Measurements from ENCODE around the gene NOX4. TPM values are rescaled to one million over a fixed set of nuclear protein-coding genes. Genes with fewer than 3 reads are reported as not detected.

Gene NOX4
- total and polyA plus RNA-seq, 9 of the 15 experiments (the other 6 are each of a cell fraction or from before 2014, with no cell fraction given): not detected

- TF ChIP-seq HINFP (tag; conservative IDR thresholded peaks at IDR 0.05; ENCODE audit: low read depth): no peak
Observed at GRCh38 chr11:89502301-89502700, 11.1 kb upstream of the NOX4 start (continued).

- no peak for TF ChIP-seq SRSF1 (IDR thresholded peaks at IDR 0.05; ENCODE audit: low read depth, low read length)
- TF ChIP-seq ZNF589 (CRISPR knock-in tag; IDR thresholded peaks at IDR 0.05; ENCODE audit: low read depth): no peak
- no peak for TF ChIP-seq SP1 (CRISPR knock-in tag; IDR thresholded peaks at IDR 0.05)
- TF ChIP-seq EZH2 (IDR thresholded peaks at IDR 0.05; ENCODE audit: borderline replicate concordance, low read depth, low read length): no peak
- no peak for TF ChIP-seq ARNT (IDR thresholded peaks at IDR 0.05)
- TF ChIP-seq ZNF197 (CRISPR knock-in tag; IDR thresholded peaks at IDR 0.05; ENCODE audit: low read depth): no peak
- TF ChIP-seq TRIM25 (IDR thresholded peaks at IDR 0.05; ENCODE audit: borderline replicate concordance): no peak
- Histone ChIP-seq H3K9ac (ENCODE audit: insufficient read depth in 1 of 2, low read depth in 2 of 2, low read length in 2 of 2) (no peak overlapping the region), H3K9me1 (ENCODE audit: control insufficient read depth, insufficient read depth, low read length) (no peaks in the 10 kb centered on the region), H3K36me3 (ENCODE audit: control insufficient read depth, insufficient read depth, low read length) (no peaks in the 10 kb centered on the region), H3K4me3 (no peak overlapping the region), H3K27me3 (ENCODE audit: control insufficient read depth in 2 of 2, insufficient read depth in 2 of 2, low read length in 2 of 2) (no peaks in the 10 kb centered on the region), H2AFZ (ENCODE audit: low read depth, low read length) (no peak overlapping the region), H4K20me1 (replicated peaks; ENCODE audit: control insufficient read depth, insufficient read depth, low read length) (no peaks in the 10 kb centered on the region), H3K4me1 (replicated peaks in 1 of 2; ENCODE audit: control insufficient read depth in 2 of 2, insufficient read depth in 2 of 2, low read length in 2 of 2) (no peaks in the 10 kb centered on the region), H3K9me3 (replicated peaks; ENCODE audit: control insufficient read depth, insufficient read depth, low read depth, low read length) (no peaks in the 10 kb centered on the region; the same call in 1 of the 2 replicates), H3K79me2 (ENCODE audit: control insufficient read depth, insufficient read depth, low read length) (no peaks in the 10 kb centered on the region), H3K4me2 (ENCODE audit: insufficient read depth, low read length) (no peak overlapping the region), H3K27ac (ENCODE audit: extremely low read depth, low read depth, low read length) (no peak overlapping the region)
- CTCF ChIA-PET (ENCODE audit: low intra/inter-chr PET ratio): no interaction called here
- no TSS peak for BruUV-seq (replicated peaks)
- FAIRE-seq (no peak), DNase-seq (ENCODE audit: extremely low read depth in 1 of 4, low spot score in 3 of 4) (no peak), ATAC-seq (no peak)
- intact Hi-C loops (cut with micrococcal nuclease) (no loop called here), in situ Hi-C loops (cut with MboI) (no loop called here)
- POLR2A ChIA-PET: no interaction called here
Observed at GRCh38 chr11:89500336-89500735, 9.2 kb upstream of the NOX4 start.

Data from K562 (cell line).